Measurements from ENCODE around the gene VDR.

VDR gene

DNA sequence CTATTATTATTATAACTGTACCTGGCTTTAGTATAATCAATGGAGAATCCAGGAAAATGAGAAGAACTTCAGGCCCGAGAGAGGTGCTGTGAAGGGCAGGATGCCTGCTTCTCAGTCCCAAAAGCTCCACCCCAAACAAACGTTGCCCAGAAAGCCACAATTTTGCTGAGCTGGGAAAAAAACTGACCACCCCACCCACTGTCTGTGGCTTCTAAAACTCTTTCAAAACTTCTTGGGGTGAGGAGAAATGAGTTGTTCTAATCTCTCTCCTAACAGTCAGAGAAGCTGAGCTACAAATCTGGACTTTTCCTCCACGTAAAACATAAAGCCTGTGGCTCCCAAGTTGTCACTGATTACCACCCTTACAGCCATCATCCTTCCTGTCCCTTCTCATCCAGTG lies 13.4 kb downstream of the VDR start:
- no peak for DNase-seq

DNA sequence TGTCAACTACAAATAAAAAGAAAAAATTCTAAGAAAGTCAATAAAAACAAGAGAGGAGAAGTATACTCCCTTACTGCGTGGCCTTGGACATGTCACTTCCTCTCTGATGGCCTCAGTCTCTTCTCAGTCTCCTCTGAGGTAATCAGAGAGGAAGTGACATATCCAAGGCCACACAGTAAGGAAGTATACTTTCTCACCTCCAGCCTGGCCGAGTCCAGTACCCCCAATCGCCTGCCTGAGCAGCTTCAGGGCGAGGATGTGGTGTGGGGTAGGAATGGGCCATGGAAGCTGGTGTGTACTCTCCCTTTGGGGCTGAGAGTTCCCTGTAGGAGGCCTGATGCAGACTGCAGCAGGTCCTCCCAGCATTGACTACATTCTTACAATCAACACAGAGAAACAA lies 15.8 kb downstream of the VDR start:
- no peak for DNase-seq

DNA sequence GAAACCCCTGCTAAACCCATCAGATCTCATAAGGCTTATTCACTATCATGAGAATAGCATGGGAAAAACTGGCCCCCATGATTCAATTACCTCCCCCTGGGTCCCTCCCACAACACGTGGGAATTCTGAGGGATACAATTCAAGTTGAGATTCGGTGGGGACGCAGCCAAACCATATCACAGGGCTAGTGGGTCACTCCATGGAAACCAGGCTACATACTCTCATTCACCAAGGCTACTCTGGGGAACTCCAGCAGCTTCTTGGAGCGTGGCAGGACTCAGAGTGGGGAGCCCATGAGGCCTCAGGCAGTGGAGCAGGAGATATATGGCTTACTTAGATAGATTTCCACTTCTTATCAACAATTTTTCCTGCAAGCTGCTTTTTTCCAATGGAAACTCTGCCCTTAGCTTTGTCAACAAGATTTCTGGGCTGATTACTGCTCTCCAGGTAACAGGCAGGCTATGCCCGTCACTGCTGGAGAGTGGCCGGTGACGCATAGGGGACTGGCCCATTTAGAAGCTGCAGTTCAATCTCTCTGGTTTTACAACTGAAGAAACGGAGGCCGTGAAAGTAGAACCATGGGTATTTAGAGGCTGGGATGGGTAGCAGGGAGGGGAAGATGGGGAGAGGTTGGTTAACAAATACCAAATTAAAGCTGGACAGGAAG lies 16.5 kb downstream of the VDR start:
- DNase-seq: no peak

DNA sequence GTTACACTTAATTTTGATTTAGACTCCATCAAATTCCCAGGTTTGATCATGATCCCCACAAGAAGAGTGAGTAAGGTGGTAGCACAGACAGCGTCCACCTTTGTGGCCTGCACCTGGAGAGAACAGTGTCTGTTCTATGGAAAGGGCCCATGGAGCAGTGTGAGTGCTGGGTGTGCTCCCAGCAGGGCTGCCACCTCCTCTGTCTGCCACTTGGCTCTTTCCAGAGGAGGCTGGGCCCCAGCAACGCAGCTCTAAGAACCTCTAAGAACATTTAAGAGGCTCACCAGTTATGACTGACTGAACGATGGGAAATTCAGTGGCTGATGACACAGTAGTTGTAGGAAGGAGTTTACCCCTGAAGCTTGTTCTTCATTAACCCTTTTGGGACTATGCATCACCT lies 17.3 kb downstream of the VDR start:
- no peak for DNase-seq

DNA sequence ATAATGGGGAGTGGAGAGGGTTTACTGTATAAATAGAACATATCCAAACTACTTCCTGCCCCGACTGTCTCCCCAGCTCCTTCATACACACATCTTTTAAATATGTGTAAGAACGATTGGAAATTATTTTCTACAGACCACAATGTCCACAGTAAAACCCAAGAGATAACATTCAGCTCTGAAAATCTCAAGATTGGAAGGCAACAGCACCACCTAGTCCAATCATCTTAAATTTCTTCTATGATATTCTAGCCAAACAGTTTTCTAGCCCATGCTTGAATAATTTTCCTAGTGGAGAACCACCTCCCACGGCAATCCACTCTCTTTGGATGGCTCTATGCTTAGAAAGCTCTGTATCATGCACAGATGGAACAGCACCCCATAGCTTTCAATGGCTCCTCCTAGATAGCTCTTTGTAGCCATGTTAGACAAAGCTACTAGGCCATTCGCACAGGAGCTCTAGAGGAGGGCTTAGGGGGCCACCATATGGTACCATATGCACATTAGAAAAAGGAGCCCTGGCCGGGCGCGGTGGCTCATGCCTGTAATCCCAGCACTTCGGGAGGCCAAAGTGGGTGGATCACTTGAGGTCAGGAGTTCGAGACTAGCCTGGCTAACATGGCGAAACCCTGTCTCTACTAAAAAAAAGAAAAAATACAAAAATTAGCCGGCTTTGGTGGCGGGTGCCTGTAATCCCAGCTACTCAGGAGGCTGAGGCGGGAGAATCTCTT lies 18.1 kb downstream of the VDR start:
- no peak for DNase-seq

DNA sequence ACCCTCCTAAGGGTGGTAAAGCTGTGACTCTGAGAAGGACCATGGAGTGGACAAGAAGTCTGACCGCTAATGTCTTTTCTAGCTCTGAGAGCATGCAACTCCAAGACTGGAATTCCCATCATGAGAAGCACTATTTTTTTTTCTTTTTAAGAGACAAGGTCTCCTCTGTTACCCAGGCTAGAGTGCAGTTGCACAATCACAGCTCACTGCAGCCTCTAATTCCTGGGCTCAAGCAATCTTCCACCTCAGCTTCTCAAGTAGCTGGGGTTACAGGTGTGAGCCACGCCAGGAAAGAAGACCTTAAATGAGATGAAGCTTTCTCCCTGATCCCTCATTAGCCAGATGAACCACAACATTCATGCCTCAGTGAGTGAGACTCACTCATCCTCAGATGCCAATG lies 19.2 kb downstream of the VDR start:
- DNase-seq: no peak

DNA sequence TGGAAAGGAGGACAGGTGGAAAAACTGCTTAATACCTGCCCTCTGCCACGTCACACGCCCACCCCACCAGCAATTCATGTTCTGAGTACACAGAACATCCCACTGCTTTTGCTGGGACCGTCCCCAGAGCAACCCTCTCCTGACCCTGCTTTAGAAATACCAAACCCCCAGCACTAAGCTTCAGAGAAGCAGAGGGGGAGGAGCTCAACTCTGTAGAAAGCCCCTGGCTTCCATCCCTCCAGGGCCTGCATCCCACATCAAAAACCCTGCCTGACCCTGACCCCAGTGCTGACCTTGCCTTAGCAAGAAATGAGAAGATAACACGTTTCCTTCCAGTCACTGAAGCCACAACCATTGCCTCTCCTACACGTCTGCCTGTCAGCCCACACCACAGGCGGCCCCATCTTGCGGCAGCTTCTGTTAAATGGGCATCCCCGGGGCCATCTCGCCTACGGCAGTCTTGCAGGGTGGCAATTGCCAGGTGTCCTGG lies 19.7 kb downstream of the VDR start:
- no peak for DNase-seq

DNA sequence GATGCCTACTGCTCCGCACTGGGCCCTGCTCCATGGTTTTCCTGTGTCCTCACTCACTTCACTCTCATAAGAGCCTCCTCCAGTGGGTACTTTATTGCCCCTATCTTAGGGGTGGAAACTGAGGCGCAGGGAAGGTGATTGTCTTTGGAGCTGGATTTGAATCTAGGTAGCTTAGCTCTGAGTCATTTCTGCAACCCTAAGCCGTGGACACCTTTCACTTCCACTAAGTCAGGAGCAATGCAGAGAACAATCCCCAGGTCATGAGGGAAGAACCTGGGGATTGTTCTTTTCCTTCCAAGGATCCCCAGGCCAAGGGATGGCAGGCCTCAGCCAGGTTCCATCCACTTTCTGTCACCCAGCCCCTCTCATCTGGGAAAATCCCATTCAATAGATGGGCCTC lies 20.3 kb downstream of the VDR start:
- DNase-seq: no peak

DNA sequence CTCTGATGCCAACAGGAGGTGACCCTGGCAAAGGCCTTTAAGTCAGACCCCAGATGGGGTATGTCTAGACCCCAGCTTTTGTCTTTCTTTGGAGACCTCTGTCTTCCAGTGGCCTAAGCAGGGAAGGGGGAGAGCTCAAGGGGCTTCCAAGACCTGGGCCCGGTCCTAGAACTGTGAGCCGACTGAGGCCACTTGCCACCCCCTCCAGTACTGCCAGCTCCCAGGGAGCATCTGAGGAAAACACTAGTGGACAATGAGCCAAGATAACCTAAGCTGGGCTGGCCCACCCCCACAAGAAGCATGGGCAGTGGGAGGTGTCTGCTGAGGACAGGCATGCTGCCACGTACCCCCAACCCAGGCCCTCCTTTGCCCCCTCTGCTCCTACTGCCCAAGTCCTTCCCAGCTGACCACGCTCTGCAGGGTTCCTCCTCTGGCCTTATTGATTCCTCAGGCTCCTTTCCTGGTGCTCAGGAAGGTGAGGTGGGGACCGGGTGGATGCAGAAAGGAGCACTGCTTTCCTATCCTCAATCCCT lies 21.1 kb downstream of the VDR start:
- DNase-seq: no peak

DNA sequence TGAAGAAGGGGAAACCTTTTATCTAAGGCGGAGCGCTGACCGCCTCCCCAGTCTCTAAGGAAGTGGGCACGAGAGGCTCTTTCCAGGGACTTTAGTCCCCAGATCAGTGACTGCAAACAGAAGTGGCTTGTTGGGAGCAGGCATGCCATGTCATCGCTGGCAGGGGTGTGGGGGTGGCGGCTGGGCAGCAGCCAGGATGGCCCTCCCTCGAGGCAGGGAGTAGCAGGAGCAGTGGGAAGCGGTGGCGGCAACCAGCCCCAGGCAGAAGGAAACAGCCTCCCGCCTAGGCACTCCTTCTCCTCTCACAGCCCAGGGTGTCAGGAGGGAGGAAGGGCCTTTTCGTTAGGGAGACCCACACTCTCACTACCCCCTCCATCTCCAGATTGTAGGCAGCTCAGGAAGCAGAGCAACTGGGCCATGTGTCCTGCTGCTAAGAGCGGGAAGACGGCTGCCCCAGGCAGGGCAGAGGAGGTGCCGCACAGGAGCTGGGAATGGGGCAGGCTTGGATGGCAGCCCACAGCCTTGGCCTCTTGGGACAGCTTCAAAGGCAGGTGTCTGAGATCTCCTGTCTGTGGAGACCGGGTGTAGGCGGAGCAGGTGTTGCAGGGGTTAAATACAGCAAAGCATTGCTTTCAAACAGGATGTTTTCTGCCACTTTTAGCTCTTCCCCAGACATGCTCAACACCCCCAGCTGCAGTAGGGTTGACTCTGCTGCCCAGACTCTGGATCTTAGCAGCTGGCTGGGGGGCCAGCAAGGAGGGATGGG lies 21.8 kb downstream of the VDR start:
- DNase-seq: no peak

DNA sequence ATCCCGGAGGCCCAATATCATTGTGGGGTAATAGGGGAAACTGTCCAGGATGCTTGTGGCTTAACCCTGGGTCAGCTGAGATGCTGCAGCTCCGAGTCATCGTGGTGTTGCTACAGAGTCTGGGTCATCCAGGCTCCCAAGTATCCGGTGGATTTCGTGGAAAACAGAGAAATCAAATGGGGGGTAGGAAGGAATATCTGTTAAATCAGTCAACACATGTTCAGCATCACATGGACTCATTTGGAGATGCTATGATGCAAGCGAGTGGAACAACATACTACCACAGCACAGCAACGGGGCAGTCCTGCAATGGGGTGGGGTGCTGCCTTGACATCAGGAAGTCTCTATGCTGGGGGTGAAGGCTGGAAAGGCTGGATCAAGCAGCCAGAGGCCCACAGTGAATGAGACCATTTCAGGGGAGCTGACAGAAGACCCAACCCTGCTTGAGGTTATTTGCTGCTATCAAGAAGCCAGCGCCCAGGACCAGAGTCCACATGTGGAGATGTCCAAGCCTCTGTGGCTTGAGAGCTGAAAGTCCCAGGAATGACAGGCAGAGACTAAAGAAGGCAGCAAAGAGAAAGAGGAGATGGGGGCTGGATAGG lies 22.9 kb downstream of the VDR start:
- DNase-seq: no peak

DNA sequence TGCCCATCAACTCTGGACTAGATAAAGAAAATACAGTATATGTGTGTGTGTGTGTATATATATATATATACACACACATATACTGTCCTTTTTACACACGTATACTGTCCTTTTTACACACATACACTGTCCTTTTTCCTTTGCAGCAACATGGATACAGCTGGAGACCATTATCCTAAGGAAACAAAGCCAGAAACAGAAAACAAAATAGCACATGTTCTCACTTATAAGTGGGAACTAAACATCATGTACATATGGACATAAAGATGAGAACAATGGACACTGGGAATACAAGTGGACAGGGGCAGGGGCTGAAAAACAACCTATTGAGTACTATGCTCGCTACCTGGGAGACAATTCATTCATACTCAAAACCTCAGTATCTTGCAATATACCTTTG lies 23.7 kb downstream of the VDR start:
- DNase-seq: no peak

DNA sequence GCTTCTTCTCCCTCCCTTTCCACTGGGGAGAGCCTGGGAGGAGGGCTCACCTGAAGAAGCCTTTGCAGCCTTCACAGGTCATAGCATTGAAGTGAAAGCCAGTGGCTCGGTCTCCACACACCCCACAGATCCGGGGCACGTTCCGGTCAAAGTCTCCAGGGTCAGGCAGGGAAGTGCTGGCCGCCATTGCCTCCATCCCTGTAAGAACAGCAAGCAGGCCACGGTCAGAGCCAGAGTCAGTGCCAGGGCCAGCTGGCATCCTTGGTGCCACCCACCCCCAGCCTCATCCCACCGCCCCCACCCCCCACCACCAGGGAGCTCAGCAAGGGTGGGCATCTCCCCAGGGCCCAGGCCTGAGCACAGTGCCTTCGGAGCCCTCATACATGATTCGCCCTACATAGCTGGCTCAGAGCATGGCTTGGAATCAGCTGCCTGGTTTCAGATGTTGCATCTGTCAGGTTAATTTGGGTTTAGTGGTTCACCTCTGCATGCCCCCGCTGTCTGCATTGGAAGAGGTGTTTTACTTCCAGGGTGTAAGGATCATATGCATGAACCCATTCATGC lies 25.8 kb downstream of the VDR start:
- DNase-seq: no peak

DNA sequence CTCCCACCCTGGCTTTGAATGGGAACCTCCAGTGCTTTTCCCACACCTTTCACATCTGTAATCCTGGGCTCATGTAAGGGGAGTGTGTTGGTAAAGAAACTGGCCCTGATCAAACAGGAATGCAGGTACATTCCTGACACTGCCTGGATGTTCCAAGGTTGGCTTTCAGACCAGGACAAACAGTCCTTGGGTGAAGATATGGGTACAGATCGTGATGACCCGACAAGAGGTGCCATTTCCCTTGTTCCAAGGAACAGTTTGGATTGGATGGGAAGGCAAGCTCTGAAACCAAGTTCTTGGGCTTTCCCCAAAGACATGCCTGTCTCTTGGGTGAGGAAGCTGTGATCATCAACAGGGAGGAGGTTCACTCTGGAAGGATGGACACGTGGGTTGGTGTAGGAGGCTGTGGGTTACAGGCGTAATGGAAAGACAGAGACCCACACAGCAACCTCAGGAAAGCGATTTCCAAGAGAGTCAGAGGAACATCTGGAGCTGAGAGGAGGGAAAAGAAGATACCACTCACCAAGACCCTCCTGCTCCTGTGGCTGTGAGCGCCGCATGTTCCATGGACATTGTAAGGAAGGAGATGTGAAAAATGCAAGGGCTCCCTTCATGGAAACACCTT lies 26.4 kb downstream of the VDR start:
- no peak for DNase-seq

DNA sequence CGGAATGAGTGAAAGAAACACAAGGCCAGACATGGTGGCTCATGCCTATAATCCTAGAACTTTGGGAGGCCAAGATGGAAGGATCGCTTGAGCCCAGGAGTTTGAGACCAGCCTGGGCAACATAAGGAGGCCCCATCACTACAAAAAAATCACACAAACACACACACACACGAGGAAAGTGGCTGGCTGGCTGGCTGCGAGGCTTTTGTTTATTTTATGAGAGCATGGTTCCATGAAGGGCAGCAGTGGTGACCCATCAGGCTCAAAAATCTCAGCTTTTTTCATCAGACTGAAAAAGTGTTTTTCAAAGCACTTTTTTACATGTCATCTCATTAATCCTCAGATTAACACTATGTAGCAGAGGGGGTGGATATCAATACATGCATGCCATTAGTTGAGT lies 27.7 kb downstream of the VDR start:
- DNase-seq: no peak

DNA sequence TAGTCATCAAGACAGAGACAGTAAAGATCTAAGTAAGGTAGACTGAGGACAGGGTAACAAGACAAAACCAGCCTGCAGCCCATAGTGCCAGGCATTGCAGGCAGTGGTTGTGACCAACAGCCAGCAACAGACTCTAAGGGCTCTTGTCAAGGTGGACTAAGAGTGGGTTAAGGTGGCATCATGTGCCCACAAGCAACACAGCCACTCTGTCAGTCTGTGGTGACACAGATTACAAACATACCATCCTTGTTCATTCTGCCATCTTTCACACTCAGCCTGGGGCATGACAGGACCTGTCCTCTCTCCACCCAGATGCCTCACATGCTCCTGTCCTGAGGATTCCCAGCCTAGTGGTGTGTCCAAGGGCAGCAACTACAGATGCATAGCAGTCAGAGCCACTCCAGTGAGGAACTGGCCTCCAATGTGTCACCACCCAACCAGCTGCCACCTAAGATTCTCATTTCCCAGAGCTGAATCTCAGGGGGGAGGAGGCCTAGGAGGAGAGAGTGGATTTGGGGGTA lies 28.3 kb downstream of the VDR start:
- no peak for DNase-seq

DNA sequence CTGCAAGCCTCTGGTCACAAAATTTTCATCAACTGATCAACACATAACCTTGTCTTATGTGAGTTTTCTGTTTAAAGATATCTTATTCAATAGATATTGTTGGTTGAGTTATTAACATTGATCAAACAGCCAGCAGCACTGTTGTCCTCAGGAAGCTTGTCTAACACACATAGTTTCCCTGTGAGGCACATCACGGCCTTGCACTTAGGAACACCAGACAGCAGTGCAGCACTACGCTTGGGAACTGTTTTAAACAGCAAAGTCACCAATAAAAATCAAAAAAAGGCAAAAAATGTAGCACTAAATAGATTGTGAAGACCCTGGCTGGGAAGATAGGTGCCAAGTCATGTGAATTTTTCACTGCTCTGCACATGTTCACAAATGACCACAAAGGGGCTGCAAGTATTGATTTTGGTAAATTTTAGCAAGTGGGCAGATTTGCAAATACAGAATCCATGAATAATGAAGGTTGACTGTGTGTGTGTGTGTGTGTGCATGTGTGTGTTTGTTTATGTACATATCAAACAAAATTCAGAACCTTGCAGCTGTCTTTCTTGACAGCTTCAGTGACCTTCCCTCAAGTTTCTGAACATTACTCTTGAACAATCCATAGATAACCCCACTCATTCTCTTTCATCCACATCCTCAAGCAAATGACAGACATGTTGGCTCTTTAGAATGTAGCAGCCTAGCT lies 28.9 kb downstream of the VDR start:
- no peak for DNase-seq

DNA sequence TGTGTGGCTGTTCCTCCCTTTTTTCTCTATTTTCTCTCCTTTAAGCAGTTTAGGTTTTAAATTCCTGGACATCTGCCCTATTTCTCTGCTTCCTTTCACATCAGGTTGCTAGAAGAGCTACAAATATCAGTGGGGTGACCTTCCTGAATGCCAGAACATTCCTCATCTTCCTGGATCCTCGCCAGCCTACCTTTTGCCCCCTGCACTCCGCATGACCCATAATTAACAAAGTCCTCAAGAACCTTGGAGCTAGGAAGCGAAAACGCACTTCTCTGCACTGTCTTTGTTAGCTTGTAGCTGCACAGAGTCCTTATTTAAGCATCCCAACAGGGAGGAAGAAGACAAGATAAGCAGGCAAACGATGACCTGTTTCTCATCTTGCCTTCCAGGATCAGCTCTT lies 30.5 kb downstream of the VDR start:
- no peak for DNase-seq

DNA sequence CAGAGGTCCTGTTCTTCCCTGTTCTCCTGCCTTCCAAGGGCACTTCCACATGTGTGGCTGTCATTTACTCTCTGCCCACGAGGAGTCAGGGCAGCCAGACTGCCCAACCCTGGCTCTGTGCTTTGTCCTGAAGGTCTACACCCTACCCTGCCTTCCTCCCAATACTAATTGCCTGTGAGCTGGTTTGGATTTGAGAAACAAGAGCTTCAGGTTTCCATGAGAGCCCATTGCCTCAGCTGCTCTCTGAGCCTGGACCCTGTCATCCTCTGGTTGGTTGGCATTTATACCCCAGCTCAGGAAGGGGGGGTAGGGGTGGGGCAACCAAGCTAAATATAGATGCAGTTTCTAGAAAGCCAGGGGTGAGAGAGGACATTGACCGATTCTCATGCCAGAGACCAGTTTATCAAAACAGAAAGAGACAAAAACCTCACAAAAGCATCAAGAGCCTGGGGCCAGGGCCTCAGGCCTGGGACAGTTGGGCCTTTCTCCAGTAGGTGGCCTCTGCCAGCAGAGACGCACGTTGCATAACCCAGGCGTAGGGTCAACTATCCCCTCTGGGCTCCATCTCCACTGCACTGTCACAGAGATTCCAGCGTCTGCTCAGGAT lies 34.5 kb downstream of the VDR start:
- DNase-seq: peak; percentile 11

DNA sequence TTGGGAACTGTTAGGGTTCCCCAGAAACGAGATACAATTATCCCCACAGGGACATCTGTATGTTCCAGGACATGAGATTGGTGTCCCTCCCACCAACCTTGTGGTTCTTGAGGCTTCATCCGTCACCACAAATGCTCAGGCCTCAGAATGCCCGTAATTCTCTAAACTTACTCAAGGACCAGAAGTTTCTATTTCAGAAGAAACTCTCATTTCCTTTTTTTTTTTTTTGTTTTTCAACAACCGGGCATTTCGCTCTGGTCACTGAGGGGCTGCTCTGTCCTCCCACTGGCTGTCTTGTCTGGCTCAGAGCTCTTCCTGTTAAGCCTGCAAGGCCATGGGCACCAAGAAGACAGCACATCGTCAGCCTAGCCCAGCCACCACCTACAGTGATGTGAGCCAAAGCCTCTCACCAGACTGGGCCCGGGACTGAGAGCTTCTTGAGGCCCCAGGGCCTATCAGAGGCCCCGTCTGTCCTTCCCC lies 36.2 kb downstream of the VDR start:
- DNase-seq: no peak

DNA sequence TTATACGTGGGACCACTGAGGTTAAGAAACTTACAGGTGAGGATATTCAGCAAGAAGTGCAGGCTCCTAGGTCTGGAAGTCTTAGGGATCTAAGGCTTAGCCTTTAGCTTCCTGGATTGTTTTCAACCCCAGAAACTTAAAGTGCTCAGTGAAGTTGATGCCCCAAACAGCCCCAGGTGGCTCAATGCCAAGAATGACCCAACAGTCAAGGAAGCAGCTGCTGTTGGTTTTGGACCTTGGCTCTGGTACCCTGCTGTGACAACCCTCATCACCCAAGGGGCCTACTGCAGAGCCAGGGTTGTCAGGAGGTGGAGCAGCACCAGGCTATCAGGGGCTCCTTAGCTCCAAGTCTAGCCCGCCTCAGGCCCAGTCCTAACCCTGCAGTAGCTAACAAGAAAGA lies 36.8 kb downstream of the VDR start:
- DNase-seq: no peak

Measured in hematopoietic multipotent progenitor cell treated with erythropoietin and hydrocortisone succinate and interleukin-3 and kit ligand, for 8 days (in vitro differentiated cells).